HCT116 (cell line): ENCODE results near the gene BZW2.

Source experiments
- CEBPB ChIP-seq: IDR thresholded peaks from 2 replicates; pipeline ENCODE4 v1.6.1; 2012; ENCODE audit warnings: low read depth
- CTCF ChIP-seq, 3 experiments: fragments of 200-600 bp in 1 of 3; sonication (generic) in 1 of 3; IDR thresholded peaks in 2 of 3; conservative IDR thresholded peaks in 1 of 3; 2 replicates each; pipeline ENCODE4 v1.5.1; 2012 to 2017; ENCODE audit warnings: low read depth in 2 of 3, low read length in 2 of 3, antibody characterized with exemption in 1 of 3, borderline replicate concordance in 1 of 3, control low read depth in 1 of 3, mild to moderate bottlenecking in 1 of 3, mixed read lengths in 1 of 3, mixed run types in 1 of 3, moderate library complexity in 1 of 3; ENCODE audit not compliant: insufficient read depth in 1 of 3
- ELF1 ChIP-seq: IDR thresholded peaks from 2 replicates; pipeline ENCODE4 v1.6.1; 2012; ENCODE audit warnings: low read depth, borderline replicate concordance
- EZH2 ChIP-seq: fragments of 200-600 bp; sonication (generic); IDR thresholded peaks from 2 replicates; pipeline ENCODE4 v1.6.1; 2017; ENCODE audit warnings: antibody characterized with exemption, mixed run types
- EZH2phosphoT487 ChIP-seq: fragments of 200-600 bp; IDR thresholded peaks from 2 replicates; pipeline ENCODE4 v1.6.1; 2018; ENCODE audit warnings: antibody characterized with exemption, borderline replicate concordance
- MAX ChIP-seq: IDR thresholded peaks from 2 replicates; pipeline ENCODE4 v1.6.1; 2012
- POLR2A ChIP-seq: IDR thresholded peaks from 2 replicates; pipeline ENCODE4 v1.7.0; 2011; ENCODE audit warnings: borderline replicate concordance; ENCODE audit not compliant: insufficient read depth, insufficient read length; ENCODE audit errors: extremely low read depth
- POLR2AphosphoS5 ChIP-seq: IDR thresholded peaks from 2 replicates; pipeline ENCODE4 v1.6.1; 2011; ENCODE audit warnings: mild to moderate bottlenecking, low read depth, low read length, moderate library complexity
- REST ChIP-seq: IDR thresholded peaks from 2 replicates; pipeline ENCODE4 v1.6.1; 2012; ENCODE audit warnings: low read depth
- SIN3A ChIP-seq: IDR thresholded peaks from 2 replicates; pipeline ENCODE4 v1.6.1; 2012; ENCODE audit warnings: low read depth
- SP1 ChIP-seq: IDR thresholded peaks from 2 replicates; pipeline ENCODE4 v1.6.1; 2012; ENCODE audit warnings: low read depth
- SRF ChIP-seq: IDR thresholded peaks from 2 replicates; pipeline ENCODE4 v1.6.1; 2012; ENCODE audit warnings: low read depth
- YY1 ChIP-seq: IDR thresholded peaks from 2 replicates; pipeline ENCODE4 v1.6.1; 2011; ENCODE audit warnings: low read length, low read depth, moderate library complexity, mild to moderate bottlenecking; ENCODE audit not compliant: insufficient replicate concordance; ENCODE audit errors: extremely low read depth
- ZNF274 ChIP-seq: fragments of 200-500 bp; sonication (Bioruptor generic); IDR thresholded peaks from 2 replicates; pipeline ENCODE4 v1.6.1; 2014; ENCODE audit warnings: mild to moderate bottlenecking, low read depth, low read length, inconsistent platforms

- TF ChIP-seq CTCF (IDR thresholded peaks at IDR 0.05 in 2 of 3, conservative IDR thresholded peaks at IDR 0.05 in 1 of 3; ENCODE audit: borderline replicate concordance in 1 of 3, insufficient read depth in 1 of 3, low read depth in 2 of 3, low read length in 2 of 3) = no peak
- TF ChIP-seq POLR2A = no peak
- no peak for TF ChIP-seq EZH2phosphoT487
- no peak for TF ChIP-seq EZH2
- no peak for TF ChIP-seq POLR2AphosphoS5
- TF ChIP-seq MAX = no peak
- no peak for TF ChIP-seq REST
- TF ChIP-seq YY1 = no peak
- no peak for TF ChIP-seq SIN3A
- no peak for TF ChIP-seq SP1
- TF ChIP-seq SRF = no peak
- TF ChIP-seq ZNF274 = no peak
- no peak for TF ChIP-seq CEBPB
- TF ChIP-seq ELF1 = no peak
These were observed 63.0 kb downstream of the BZW2 start for GRCh38 chr7:16708980-16709379.
